Mesothelial cell of epicardium (in vitro differentiated cells): ENCODE data around the gene STK32B. TPM values are rescaled to one million over a fixed set of nuclear protein-coding genes. Genes with fewer than 3 reads are reported as not detected.

Source experiments
- DNase-seq, 2 experiments: peaks; one replicate each; pipeline ENCODE4 v3.0.0; 2021; ENCODE audit warnings: low spot score in 2 of 2; ENCODE audit not compliant: unreplicated experiment in 2 of 2
- H3K27ac Mint-ChIP-seq: 2 replicates; pipeline ENCODE4 v1.8.0; 2021; ENCODE audit warnings: mixed read lengths
- H3K27me3 Mint-ChIP-seq: 2 replicates; pipeline ENCODE4 v1.8.0; 2021; ENCODE audit warnings: low read depth, mixed read lengths
- H3K36me3 Mint-ChIP-seq: 2 replicates; pipeline ENCODE4 v1.8.0; 2021; ENCODE audit warnings: mixed read lengths
- H3K4me1 Mint-ChIP-seq: 2 replicates; pipeline ENCODE4 v1.8.0; 2021; ENCODE audit warnings: mixed read lengths
- H3K4me3 Mint-ChIP-seq: 2 replicates; pipeline ENCODE4 v1.8.0; 2021; ENCODE audit warnings: mild to moderate bottlenecking, moderate library complexity, mixed read lengths
- H3K9me3 Mint-ChIP-seq: 2 replicates; pipeline ENCODE4 v1.8.0; 2021; ENCODE audit warnings: mixed read lengths
- CTCF ChIP-seq: fragments of 200-600 bp; sonication (generic); IDR thresholded peaks from one replicate; pipeline ENCODE4 v1.5.0; 2021; ENCODE audit warnings: antibody characterized with exemption; ENCODE audit not compliant: unreplicated experiment
- total RNA-seq: library from RNA; stranded (reverse); gene quantifications from 3 replicates; pipeline ENCODE4 v1.2.1, GENCODE V29; 2021

STK32B gene
- total RNA-seq, 1 donor from 2014 or later: 0.96 TPM

DNA sequence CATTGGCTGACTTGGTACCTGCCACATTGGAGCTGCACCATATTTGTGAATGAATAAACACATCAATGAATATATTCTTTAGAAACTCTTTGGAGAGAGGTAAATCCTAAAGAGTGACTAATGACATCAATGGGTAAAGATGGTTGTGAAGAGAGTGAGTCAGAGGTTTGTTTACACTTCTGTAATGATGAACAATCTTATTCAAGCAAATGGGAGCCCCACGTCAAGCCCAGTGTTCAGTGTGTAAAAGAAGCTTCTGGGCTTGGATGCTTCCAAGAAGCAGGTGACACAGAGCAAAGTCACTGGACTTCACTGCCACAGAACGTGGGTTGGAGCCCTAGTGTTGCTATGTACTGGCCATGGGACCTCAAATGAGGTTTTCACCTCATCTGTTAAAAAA is 319.0 kb downstream of the STK32B start:
- peaks cover 4% of the 10 kb centered on the region for H3K27me3 Mint-ChIP-seq
- H3K9me3 Mint-ChIP-seq: peaks cover 14% of the 10 kb centered on the region

GRCh38 chr4:5371415-5372190 is 320.3 kb downstream of the STK32B start:
- H3K4me1 Mint-ChIP-seq: no peaks in the 10 kb centered on the region
- H3K4me3 Mint-ChIP-seq: no peak overlapping the region
- DNase-seq: no peak
- peaks cover 18% of the 10 kb centered on the region for H3K9me3 Mint-ChIP-seq
- no peak for TF ChIP-seq CTCF
- no peaks in the 10 kb centered on the region for H3K36me3 Mint-ChIP-seq
- H3K27me3 Mint-ChIP-seq: peaks cover 5% of the 10 kb centered on the region
- H3K27ac Mint-ChIP-seq: no peak overlapping the region

More for the DNA sequence above, 319.0 kb downstream of the STK32B start:
- Mint-ChIP-seq H3K27ac (no peak overlapping the region), H3K4me1 (no peaks in the 10 kb centered on the region), H3K36me3 (no peaks in the 10 kb centered on the region), H3K4me3 (no peak overlapping the region)
- TF ChIP-seq CTCF: no peak
- DNase-seq: no peak

- Mint-ChIP-seq H3K36me3 (no peaks in the 10 kb centered on the region), H3K27ac (no peak overlapping the region), H3K4me1 (no peaks in the 10 kb centered on the region), H3K4me3 (no peak overlapping the region), H3K27me3 (peaks cover 5% of the 10 kb centered on the region), H3K9me3 (peaks cover 18% of the 10 kb centered on the region)
- no peak for DNase-seq
- TF ChIP-seq CTCF: no peak
Observed at GRCh38 chr4:5372198-5372597, 320.9 kb downstream of the STK32B start.

GRCh38 chr4:5373327-5373726 is 322.0 kb downstream of the STK32B start:
- no peak for TF ChIP-seq CTCF
- Mint-ChIP-seq H3K27me3 (peaks cover 5% of the 10 kb centered on the region), H3K4me3 (no peak overlapping the region), H3K27ac (no peak overlapping the region), H3K9me3 (peaks cover 27% of the 10 kb centered on the region), H3K36me3 (no peaks in the 10 kb centered on the region), H3K4me1 (no peaks in the 10 kb centered on the region)
- DNase-seq: no peak

GRCh38 chr4:5374592-5374991 is 323.3 kb downstream of the STK32B start:
- peaks cover 27% of the 10 kb centered on the region for H3K9me3 Mint-ChIP-seq
- no peak for TF ChIP-seq CTCF
- no peak overlapping the region for H3K27ac Mint-ChIP-seq
- H3K4me1 Mint-ChIP-seq: no peaks in the 10 kb centered on the region
- DNase-seq: no peak
- no peaks in the 10 kb centered on the region for H3K36me3 Mint-ChIP-seq
- H3K27me3 Mint-ChIP-seq: peaks cover 5% of the 10 kb centered on the region
- no peak overlapping the region for H3K4me3 Mint-ChIP-seq

GRCh38 chr4:5374994-5375393 is 323.7 kb downstream of the STK32B start:
- Mint-ChIP-seq H3K27me3 (peaks cover 5% of the 10 kb centered on the region), H3K4me1 (no peaks in the 10 kb centered on the region), H3K4me3 (no peak overlapping the region), H3K36me3 (no peaks in the 10 kb centered on the region), H3K9me3 (peaks cover 27% of the 10 kb centered on the region), H3K27ac (no peak overlapping the region)
- DNase-seq: no peak
- TF ChIP-seq CTCF: no peak
